GM20000 (cell line): ENCODE measurements around the gene TMEM184A.

Experiments used
- DNase-seq: peaks from one replicate; pipeline ENCODE4 v3.0.0; 2012; ENCODE audit warnings: low spot score
- TF ChIP-seq, protein P1 (sequence below): IDR thresholded peaks from 2 replicates; pipeline ENCODE4 v1.5.1; 2012; ENCODE audit warnings: mild to moderate bottlenecking, control low read depth; ENCODE audit errors: extremely low read depth, missing control alignments

The TMEM184A gene

GRCh38 chr7:1563981-1564602, 8.1 kb upstream of the TMEM184A start:
- TF ChIP-seq, protein P1, sequence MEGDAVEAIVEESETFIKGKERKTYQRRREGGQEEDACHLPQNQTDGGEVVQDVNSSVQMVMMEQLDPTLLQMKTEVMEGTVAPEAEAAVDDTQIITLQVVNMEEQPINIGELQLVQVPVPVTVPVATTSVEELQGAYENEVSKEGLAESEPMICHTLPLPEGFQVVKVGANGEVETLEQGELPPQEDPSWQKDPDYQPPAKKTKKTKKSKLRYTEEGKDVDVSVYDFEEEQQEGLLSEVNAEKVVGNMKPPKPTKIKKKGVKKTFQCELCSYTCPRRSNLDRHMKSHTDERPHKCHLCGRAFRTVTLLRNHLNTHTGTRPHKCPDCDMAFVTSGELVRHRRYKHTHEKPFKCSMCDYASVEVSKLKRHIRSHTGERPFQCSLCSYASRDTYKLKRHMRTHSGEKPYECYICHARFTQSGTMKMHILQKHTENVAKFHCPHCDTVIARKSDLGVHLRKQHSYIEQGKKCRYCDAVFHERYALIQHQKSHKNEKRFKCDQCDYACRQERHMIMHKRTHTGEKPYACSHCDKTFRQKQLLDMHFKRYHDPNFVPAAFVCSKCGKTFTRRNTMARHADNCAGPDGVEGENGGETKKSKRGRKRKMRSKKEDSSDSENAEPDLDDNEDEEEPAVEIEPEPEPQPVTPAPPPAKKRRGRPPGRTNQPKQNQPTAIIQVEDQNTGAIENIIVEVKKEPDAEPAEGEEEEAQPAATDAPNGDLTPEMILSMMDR, result no peak

DNA sequence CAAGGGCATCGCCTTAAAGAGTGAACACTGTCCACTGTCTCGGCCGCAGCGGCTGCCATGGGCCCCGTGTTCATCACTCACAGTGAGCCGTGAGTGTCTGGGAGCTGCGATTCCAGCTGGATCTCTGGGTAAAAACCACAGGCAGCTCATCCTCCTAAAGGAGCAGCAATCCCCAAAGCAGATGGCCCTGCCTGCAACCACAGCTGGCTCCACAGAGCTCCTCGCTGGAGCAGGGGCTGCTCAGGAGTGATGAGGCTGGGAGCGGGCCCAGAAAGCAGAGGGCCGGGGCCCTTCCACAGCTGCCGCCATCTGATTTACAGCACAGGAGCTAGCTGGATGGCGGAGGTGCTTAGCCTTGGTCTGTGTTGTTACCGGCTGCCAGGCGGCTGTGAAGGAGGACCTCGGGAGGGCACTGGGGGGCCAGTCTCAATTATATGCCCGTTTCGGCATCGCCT, 6.6 kb upstream of the TMEM184A start:
- DNase-seq, result no peak
- TF ChIP-seq, protein P1, result no peak

More at GRCh38 chr7:1563981-1564602, 8.1 kb upstream of the TMEM184A start:
- no peak for DNase-seq

- TF ChIP-seq, protein P1, result no peak
- no peak for DNase-seq
These were observed 6.1 kb upstream of the TMEM184A start for GRCh38 chr7:1562116-1562515.

DNA sequence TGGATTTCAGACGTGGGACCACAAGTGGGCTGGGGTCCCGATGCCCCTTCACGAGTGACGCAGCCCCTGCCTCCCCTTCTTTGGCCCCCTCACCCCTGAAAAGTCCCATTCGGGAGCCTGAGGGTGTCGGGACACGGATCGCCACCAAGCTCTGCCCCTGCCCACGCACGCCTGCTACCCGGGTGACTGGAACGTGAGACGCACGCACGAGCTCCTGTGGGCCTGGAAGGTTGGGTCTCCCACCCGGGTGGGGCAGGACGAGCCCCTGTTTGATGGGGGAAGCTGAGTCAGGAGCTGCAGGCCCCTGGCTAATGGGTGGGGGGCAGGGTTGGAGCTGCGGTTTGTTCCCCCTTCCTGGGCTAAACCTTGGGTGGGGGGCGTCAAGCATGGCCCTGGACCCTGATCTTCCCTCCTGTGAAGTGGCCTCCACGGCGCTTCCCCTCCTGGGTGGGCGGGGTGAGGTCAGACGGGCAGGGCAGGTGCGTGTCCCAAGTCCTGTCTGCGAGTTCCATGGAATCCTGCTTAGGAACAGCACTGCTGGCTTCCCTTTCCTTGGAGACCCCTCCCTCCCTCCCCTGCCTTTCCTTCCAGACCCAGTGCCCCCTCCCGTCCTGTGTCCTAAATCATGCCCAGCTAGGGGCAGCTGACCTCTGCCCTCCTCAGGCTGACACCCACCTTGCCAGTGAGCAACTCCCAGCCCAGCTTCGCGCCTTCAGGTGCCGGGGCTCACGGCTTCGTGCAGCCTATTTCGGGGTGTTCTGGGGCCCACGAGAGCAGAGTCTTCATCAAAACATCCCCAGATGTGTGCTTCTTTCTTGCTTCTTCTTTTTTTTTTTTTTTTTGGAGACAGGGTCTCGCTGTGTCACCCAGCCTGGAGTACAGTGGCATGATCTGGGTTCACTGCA, 5.3 kb upstream of the TMEM184A start:
- TF ChIP-seq, protein P1, result no peak

GRCh38 chr7:1560620-1561031, 4.6 kb upstream of the TMEM184A start:
- no peak for DNase-seq
- TF ChIP-seq, protein P1, result no peak

More for the DNA sequence above, 5.3 kb upstream of the TMEM184A start:
- no peak for DNase-seq

GRCh38 chr7:1559626-1560590, 3.9 kb upstream of the TMEM184A start:
- TF ChIP-seq, protein P1, result no peak
- DNase-seq, result no peak
